HG02610 (cell line): Measurements from ENCODE around the gene ZNF74.
A peak's percentile ranks its signal among the peaks of the same experiment; 100 is the strongest.

ENCODE experiments used
- ATAC-seq: cut with Tn5 transposase; IDR thresholded peaks from one replicate; pipeline ENCODE4 v1.9.1; 2021; ENCODE audit warnings: mild to moderate bottlenecking, moderate library complexity; ENCODE audit not compliant: unreplicated experiment

ZNF74 gene

GRCh38 chr22:20418211-20418788 lies 24.3 kb downstream of the ZNF74 start:
- ATAC-seq: peak; percentile 45

GRCh38 chr22:20419664-20419951 lies 25.7 kb downstream of the ZNF74 start:
- no peak for ATAC-seq

- ATAC-seq: no peak
These were observed 26.3 kb downstream of the ZNF74 start for GRCh38 chr22:20420157-20420842.

GRCh38 chr22:20421507-20421874 lies 27.5 kb downstream of the ZNF74 start:
- no peak for ATAC-seq

- ATAC-seq: no peak
These were observed 28.5 kb downstream of the ZNF74 start for GRCh38 chr22:20422271-20423007.

GRCh38 chr22:20423008-20423905 lies 29.3 kb downstream of the ZNF74 start:
- no peak for ATAC-seq

- ATAC-seq: no peak
These were observed 30.1 kb downstream of the ZNF74 start for GRCh38 chr22:20423906-20424551.

- no peak for ATAC-seq
These were observed 30.6 kb downstream of the ZNF74 start for GRCh38 chr22:20424568-20424931.

GRCh38 chr22:20424932-20425565 lies 31.1 kb downstream of the ZNF74 start:
- no peak for ATAC-seq

- no peak for ATAC-seq
These were observed 31.8 kb downstream of the ZNF74 start for GRCh38 chr22:20425566-20426258.

GRCh38 chr22:20426259-20426615 lies 32.3 kb downstream of the ZNF74 start:
- ATAC-seq: no peak

GRCh38 chr22:20427104-20427944 lies 33.4 kb downstream of the ZNF74 start:
- ATAC-seq: no peak

GRCh38 chr22:20427945-20428417 lies 34.0 kb downstream of the ZNF74 start:
- no peak for ATAC-seq

GRCh38 chr22:20428496-20429253 lies 34.7 kb downstream of the ZNF74 start:
- no peak for ATAC-seq

- ATAC-seq: peak; percentile 56
These were observed 35.5 kb downstream of the ZNF74 start for GRCh38 chr22:20429254-20430100.

- no peak for ATAC-seq
These were observed 36.3 kb downstream of the ZNF74 start for GRCh38 chr22:20430101-20430719.
